Measurements from ENCODE around the gene ITPR2. TPM values are rescaled to one million over a fixed set of nuclear protein-coding genes. Genes with fewer than 3 reads are reported as not detected.

The ITPR2 gene
- total and polyA plus RNA-seq, 2 of the 13 experiments (the other 11 are each of a cell fraction or from before 2014, with no cell fraction given): 31.9 to 81.9 TPM

DNA sequence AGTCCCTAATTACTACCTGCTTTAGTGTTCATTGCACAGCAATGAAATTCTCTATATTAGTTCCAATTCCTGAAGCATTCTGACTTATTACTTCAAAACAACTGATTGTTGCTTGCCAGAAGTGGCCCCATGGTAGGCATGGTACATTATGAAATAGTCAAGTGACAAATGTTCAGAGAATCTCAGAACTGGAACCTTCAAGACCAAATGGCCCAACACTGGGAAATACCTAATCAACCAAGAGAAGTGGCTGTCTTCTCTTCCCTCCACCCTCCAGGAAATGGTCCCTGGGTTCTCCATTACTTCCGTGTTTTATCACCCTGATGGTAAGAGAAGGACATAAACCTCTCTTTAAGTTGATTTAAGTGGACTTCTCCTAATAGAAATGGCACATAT is 49.9 kb downstream of the ITPR2 start (continued):
- TF ChIP-seq, protein P1, sequence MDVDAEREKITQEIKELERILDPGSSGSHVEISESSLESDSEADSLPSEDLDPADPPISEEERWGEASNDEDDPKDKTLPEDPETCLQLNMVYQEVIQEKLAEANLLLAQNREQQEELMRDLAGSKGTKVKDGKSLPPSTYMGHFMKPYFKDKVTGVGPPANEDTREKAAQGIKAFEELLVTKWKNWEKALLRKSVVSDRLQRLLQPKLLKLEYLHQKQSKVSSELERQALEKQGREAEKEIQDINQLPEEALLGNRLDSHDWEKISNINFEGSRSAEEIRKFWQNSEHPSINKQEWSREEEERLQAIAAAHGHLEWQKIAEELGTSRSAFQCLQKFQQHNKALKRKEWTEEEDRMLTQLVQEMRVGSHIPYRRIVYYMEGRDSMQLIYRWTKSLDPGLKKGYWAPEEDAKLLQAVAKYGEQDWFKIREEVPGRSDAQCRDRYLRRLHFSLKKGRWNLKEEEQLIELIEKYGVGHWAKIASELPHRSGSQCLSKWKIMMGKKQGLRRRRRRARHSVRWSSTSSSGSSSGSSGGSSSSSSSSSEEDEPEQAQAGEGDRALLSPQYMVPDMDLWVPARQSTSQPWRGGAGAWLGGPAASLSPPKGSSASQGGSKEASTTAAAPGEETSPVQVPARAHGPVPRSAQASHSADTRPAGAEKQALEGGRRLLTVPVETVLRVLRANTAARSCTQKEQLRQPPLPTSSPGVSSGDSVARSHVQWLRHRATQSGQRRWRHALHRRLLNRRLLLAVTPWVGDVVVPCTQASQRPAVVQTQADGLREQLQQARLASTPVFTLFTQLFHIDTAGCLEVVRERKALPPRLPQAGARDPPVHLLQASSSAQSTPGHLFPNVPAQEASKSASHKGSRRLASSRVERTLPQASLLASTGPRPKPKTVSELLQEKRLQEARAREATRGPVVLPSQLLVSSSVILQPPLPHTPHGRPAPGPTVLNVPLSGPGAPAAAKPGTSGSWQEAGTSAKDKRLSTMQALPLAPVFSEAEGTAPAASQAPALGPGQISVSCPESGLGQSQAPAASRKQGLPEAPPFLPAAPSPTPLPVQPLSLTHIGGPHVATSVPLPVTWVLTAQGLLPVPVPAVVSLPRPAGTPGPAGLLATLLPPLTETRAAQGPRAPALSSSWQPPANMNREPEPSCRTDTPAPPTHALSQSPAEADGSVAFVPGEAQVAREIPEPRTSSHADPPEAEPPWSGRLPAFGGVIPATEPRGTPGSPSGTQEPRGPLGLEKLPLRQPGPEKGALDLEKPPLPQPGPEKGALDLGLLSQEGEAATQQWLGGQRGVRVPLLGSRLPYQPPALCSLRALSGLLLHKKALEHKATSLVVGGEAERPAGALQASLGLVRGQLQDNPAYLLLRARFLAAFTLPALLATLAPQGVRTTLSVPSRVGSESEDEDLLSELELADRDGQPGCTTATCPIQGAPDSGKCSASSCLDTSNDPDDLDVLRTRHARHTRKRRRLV (CRISPR knock-in tag; IDR thresholded peaks at IDR 0.05): no peak
- TF ChIP-seq ZNF460 (CRISPR knock-in tag; IDR thresholded peaks at IDR 0.05; ENCODE audit: borderline replicate concordance) (no peak), DNMT1 (CRISPR knock-in tag; IDR thresholded peaks at IDR 0.05) (no peak), ZNF577 (CRISPR knock-in tag; IDR thresholded peaks at IDR 0.05; ENCODE audit: borderline replicate concordance, low read depth) (no peak), AKAP8 (CRISPR knock-in tag; IDR thresholded peaks at IDR 0.05) (no peak), SP5 (CRISPR knock-in tag; IDR thresholded peaks at IDR 0.05; ENCODE audit: borderline replicate concordance, low read depth) (no peak), SRY (CRISPR knock-in tag; IDR thresholded peaks at IDR 0.05) (no peak), U2AF1 (optimal IDR thresholded peaks at IDR 0.05; ENCODE audit: low read depth, low read length) (no peak), ZSCAN31 (CRISPR knock-in tag; IDR thresholded peaks at IDR 0.05; ENCODE audit: low read depth) (no peak), GTF3A (CRISPR knock-in tag; conservative IDR thresholded peaks at IDR 0.05) (no peak)
- TF ChIP-seq, protein P2, sequence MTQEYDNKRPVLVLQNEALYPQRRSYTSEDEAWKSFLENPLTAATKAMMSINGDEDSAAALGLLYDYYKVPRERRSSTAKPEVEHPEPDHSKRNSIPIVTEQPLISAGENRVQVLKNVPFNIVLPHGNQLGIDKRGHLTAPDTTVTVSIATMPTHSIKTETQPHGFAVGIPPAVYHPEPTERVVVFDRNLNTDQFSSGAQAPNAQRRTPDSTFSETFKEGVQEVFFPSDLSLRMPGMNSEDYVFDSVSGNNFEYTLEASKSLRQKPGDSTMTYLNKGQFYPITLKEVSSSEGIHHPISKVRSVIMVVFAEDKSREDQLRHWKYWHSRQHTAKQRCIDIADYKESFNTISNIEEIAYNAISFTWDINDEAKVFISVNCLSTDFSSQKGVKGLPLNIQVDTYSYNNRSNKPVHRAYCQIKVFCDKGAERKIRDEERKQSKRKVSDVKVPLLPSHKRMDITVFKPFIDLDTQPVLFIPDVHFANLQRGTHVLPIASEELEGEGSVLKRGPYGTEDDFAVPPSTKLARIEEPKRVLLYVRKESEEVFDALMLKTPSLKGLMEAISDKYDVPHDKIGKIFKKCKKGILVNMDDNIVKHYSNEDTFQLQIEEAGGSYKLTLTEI (CRISPR knock-in tag; conservative IDR thresholded peaks at IDR 0.05): no peak
